GM23248 (cell line): ENCODE measurements around the gene NOTCH2NLA.
"Not testable (repeated sequence)": the region's sequence is repeated elsewhere in the genome, so short reads cannot be mapped to it uniquely, and the experiment has no call there.

Source experiments
- EZH2 ChIP-seq: fragments of 200-600 bp; sonication (generic); IDR thresholded peaks from 2 replicates; pipeline ENCODE4 v1.6.1; 2018; ENCODE audit warnings: antibody characterized with exemption, mild to moderate bottlenecking; ENCODE audit not compliant: insufficient read depth, poor library complexity, severe bottlenecking
- EZH2phosphoT487 ChIP-seq: fragments of 200-600 bp; sonication (generic); IDR thresholded peaks from 2 replicates; pipeline ENCODE4 v1.6.1; 2018; ENCODE audit warnings: antibody characterized with exemption, moderate library complexity, mild to moderate bottlenecking, low read depth; ENCODE audit not compliant: insufficient read depth

DNA sequence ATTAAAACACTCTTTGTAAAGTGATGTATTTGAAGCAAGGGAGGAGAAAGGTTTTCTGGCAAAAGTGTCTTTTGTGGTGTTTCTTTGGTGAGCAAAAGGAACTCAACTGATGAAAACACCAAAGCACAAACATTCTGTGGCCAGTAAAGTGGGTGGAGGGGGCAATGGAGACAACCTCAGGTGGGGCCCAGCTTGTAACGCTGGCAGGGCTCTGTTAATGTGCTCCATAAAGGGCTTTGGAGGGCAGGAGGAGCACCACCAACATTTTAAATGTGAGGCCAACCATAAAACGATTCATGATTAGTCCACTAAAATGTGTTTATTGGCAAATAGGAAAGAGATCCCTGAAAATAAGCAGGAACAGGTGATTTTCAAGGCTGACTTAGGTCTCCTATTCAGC, 7.8 kb upstream of the NOTCH2NLA start:
- TF ChIP-seq EZH2, EZH2phosphoT487: not testable (repeated sequence)
